Activated CD4-positive, CD25-positive, alpha-beta regulatory T cell treated with anti-CD3 and anti-CD28 coated beads, Interleukin-2, amount 50 U/mL, for 16 hours (primary cell): ENCODE data around the gene B4GALT4.
"Not testable (repeated sequence)": the region's sequence is repeated elsewhere in the genome, so short reads cannot be mapped to it uniquely, and the experiment has no call there.

ENCODE experiments used
- DNase-seq: peaks from one replicate; pipeline ENCODE4 v3.0.0-alpha.2; 2020; ENCODE audit warnings: low read depth, low spot score

B4GALT4 gene

DNA sequence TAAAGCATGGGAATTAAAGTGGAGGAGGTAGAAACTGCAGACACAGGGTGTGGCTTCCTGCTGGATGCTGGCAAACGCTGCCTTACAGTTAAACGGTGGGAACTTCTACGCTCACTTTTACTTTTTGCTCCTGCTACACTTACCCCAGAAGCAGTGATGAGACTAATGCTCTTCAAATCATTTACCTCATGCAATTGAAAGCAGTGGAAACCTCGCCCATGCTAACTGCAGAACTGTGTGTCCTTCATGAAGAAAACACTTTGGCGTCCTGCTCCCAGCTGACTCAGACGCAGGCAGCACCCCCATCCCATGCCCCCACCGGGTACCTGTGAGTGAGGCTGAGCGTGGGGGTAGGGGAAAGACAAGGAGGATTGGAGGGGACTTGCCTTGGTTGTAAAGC, 35.5 kb downstream of the B4GALT4 start:
- no peak for DNase-seq

- DNase-seq: no peak
Observed at GRCh38 chr3:119195911-119196310, 44.8 kb downstream of the B4GALT4 start.

- DNase-seq: no peak
Observed at GRCh38 chr3:119195151-119195476, 45.6 kb downstream of the B4GALT4 start.

GRCh38 chr3:119194237-119195150, 46.2 kb downstream of the B4GALT4 start:
- no peak for DNase-seq

DNA sequence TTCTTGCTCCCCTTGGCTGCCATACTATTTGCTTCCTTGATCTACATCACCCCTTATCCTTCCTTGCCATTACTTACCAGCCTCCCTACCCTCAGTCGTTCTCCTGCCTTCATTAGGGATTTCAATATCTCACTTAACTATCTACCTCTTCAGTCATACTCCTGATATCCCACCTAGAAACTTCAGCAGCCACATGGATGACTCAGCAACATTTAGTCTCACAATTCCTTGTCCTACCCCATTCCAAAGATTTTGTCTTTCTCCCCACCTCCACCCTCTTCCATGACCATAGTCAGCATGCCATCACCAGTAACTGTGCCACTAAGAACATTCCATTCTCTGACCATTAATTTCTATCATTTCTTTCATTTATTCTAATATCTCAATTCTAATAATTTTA, 48.9 kb downstream of the B4GALT4 start:
- DNase-seq: no peak

- DNase-seq: no peak
Observed at GRCh38 chr3:119187266-119187665, 53.4 kb downstream of the B4GALT4 start.

DNA sequence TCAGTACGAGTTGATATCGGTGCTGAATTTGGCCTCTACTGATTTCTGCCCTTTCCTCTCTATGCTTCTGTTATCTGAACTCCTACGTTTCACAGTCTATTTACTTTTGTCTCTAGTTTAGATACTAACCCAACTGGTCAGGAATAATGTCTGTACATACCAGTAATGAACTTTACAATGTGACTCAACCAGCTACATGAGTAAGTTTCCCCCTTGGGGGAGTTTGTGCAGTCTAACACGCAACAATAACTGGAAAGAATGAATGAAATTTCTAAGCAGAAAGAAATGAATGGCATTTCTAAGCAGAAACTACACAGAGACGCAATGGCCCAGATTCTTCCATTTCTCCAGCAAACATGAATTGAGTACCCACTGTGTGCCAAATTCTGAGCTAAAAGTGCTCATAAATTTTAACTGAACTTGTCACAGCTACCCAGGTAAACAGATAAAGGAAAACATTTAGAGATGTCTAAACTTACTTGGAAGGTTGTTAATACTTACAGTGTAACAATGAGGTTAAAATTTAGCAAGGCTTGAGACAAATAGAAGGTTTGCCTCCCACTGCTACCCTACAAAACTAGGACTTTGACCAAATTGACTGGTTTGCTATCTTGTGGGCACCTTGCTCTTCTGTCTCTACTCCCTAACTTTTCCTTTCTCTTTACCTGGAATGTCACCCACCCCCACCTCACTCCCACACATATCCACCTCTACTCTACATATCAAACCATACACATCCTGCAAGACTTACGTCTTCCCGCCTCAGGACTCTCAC, 55.7 kb downstream of the B4GALT4 start:
- DNase-seq: no peak

GRCh38 chr3:119184111-119184510, 56.6 kb downstream of the B4GALT4 start:
- no peak for DNase-seq

DNA sequence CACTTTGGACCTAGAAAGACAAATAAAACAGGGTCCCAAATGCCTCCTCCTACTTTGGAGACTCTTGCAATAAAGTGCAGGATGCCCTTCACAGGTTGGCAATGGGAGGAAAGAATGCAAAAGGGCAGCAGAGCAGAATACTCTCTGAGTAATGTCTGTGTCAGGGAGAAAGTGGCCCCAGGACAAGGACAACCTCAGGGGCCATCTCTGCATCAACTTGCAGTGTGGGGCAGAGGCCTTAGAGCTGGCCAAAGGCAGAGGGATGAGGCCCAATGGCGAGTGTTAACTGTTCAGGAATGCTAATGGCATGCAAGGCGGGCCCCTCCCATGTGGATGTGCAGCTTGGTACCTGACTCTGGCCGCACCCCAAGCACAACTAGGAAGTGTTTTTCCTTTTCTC, 58.9 kb downstream of the B4GALT4 start:
- no peak for DNase-seq

- DNase-seq: no peak
Observed at GRCh38 chr3:119177321-119177720, 63.4 kb downstream of the B4GALT4 start.

GRCh38 chr3:119176778-119177177, 63.9 kb downstream of the B4GALT4 start:
- no peak for DNase-seq

GRCh38 chr3:119175872-119176756, 64.6 kb downstream of the B4GALT4 start:
- no peak for DNase-seq

DNA sequence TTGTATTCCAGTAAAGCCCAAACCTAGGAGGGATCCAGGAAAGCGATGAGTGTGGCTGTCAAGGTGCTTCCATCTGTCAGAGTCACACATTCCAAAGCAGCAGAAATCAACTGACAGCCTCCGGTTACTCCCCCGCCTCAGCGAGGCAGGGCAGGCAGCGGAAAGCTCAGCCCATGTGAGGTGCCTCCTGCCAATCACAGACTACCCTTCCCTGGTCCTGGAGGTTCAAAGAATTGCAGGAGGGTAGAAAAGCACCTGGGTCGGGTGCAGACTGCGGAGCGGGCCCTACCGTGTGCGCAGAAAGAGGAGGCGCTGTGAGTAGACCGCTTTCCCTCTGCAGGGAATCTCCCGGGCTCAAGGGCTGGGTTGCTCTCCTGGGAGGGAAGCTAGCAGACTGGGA, 67.4 kb downstream of the B4GALT4 start, which contains the start of gene UPK1B:
UPK1B (plus strand) TSS at position 274 of the 400 bp plus-strand sequence. CDS start 13,144 bp downstream, outside the sequence.
- DNase-seq: no peak

DNA sequence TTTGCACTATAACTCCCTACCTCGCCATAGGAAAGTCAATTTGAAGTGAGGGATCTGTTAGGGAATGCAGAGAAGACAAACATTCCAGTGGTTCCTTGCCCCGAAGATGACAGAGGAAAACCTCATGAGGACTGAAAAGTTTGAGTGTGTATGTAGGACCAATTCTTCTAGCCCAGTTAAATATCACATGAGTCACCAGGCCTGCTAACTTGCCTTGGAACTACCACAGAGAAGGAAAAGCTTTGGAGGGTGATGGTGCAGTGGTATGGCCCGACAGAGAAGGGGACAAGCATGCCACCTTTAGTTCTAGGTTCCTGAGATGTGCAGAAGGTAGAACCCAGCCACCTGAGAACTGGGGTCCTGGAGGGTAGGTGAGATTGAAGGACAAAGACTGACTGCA, 69.9 kb downstream of the B4GALT4 start:
- DNase-seq: no peak

- not testable (repeated sequence) for DNase-seq
Observed at GRCh38 chr3:119164745-119165144, 75.9 kb downstream of the B4GALT4 start.
